Endothelial cell of umbilical vein (primary cell): ENCODE results near the gene TCHP.

Experiments used
- CTCF ChIP-seq, 2 donors: IDR thresholded peaks; 1 replicate in 1 of 2; 2 replicates in 1 of 2; pipeline ENCODE4 v1.5.1; 2011; ENCODE audit warnings: low read length in 2 of 2, mild to moderate bottlenecking in 2 of 2, moderate library complexity in 2 of 2, control low read depth in 1 of 2, inconsistent platforms in 1 of 2, low read depth in 1 of 2; ENCODE audit not compliant: insufficient read depth in 1 of 2; ENCODE audit errors: extremely low read depth in 1 of 2
- EZH2 ChIP-seq: IDR thresholded peaks from 2 replicates; pipeline ENCODE4 v1.6.1; 2012; ENCODE audit warnings: borderline replicate concordance, low read depth, mild to moderate bottlenecking, moderate library complexity, low read length, inconsistent platforms; ENCODE audit not compliant: severe bottlenecking
- JUN ChIP-seq: IDR thresholded peaks from 2 replicates; pipeline ENCODE4 v1.6.1; 2011; ENCODE audit warnings: borderline replicate concordance, low read depth; ENCODE audit not compliant: insufficient read length, insufficient read depth
- MYC ChIP-seq: IDR thresholded peaks from one replicate; pipeline ENCODE4 v1.6.1; 2011; ENCODE audit warnings: mild to moderate bottlenecking, low read depth, low read length
- POLR2A ChIP-seq: IDR thresholded peaks from 2 replicates; pipeline ENCODE4 v1.6.1; 2012; ENCODE audit warnings: low read depth, mild to moderate bottlenecking, control low read depth, low read length

- TF ChIP-seq EZH2 (no peak), JUN (no peak), CTCF (IDR thresholded peaks at IDR 0.05; ENCODE audit: extremely low read depth in 1 of 2, insufficient read depth in 1 of 2, low read depth in 1 of 2, low read length in 2 of 2) (no peak), POLR2A (no peak), MYC (no peak)
Measured at GRCh38 chr12:109880938-109881337, 19.1 kb upstream of the TCHP start.
